Endothelial cell of umbilical vein (primary cell): ENCODE measurements around the gene IL6. TPM values are rescaled to one million over a fixed set of nuclear protein-coding genes. Genes with fewer than 3 reads are reported as not detected.

ENCODE experiments used
- BruUV-seq: library from RNA; stranded (reverse); fragments of 400-500 nt; replicated peaks from 2 replicates; lab custom pipeline; 2021; lab: Mats Ljungman, UMichigan
- CTCF ChIA-PET: fragments of 300-600, 350-600 bp; sonication (Branson Sonifier 250); formaldehyde crosslinking; loops from one replicate; lab custom pipeline; 2021; ENCODE audit warnings: antibody characterized with exemption, inconsistent platforms; lab: Charles Lee
- POLR2A ChIA-PET: fragments of 300-600, 350-600 bp; sonication (Branson Sonifier 250); formaldehyde crosslinking; loops from one replicate; lab custom pipeline; 2021; ENCODE audit warnings: antibody characterized with exemption, inconsistent platforms; lab: Charles Lee
- DNase-seq: peaks from one replicate; pipeline ENCODE4 v3.0.0-alpha.2; 2011; ENCODE audit warnings: low read depth, low spot score
- FAIRE-seq: peaks from 2 replicates; lab custom pipeline; 2011; peaks lifted over from hg19 to GRCh38; lab: Jason Lieb, UNC
- H2AFZ ChIP-seq: 2 replicates; pipeline ENCODE4 v1.6.0; 2012; ENCODE audit warnings: low read depth, low read length, control low read depth, inconsistent platforms
- H3K27ac ChIP-seq: 2 replicates; pipeline ENCODE4 v1.5.1; 2011; ENCODE audit warnings: low read depth, mild to moderate bottlenecking, control low read depth, low read length, moderate library complexity; ENCODE audit not compliant: insufficient read depth
- H3K27me3 ChIP-seq, 2 experiments: 2 replicates each; pipeline versions ENCODE4 v1.6.0 to v1.6.1; 2011; ENCODE audit warnings: low read length in 2 of 2, mixed read lengths in 1 of 2; ENCODE audit not compliant: control insufficient read depth in 2 of 2, insufficient read depth in 2 of 2
- H3K36me3 ChIP-seq, 2 experiments: 2 replicates in 1 of 2; 3 replicates in 1 of 2; pipeline ENCODE4 v1.5.1; 2011; ENCODE audit warnings: low read length in 2 of 2, mild to moderate bottlenecking in 1 of 2, moderate library complexity in 1 of 2; ENCODE audit not compliant: control insufficient read depth in 2 of 2, insufficient read depth in 2 of 2; ENCODE audit errors: extremely low read depth in 1 of 2
- H3K4me1 ChIP-seq: 3 replicates; pipeline ENCODE4 v1.5.1; 2011; ENCODE audit warnings: mild to moderate bottlenecking, low read length; ENCODE audit not compliant: control insufficient read depth, insufficient read depth; ENCODE audit errors: extremely low read depth
- H3K4me2 ChIP-seq: 2 replicates; pipeline ENCODE4 v1.6.1; 2011; ENCODE audit warnings: low read length, control low read depth, mixed read lengths; ENCODE audit not compliant: insufficient read depth
- H3K4me3 ChIP-seq, 3 experiments: fragments of 200-600 bp in 1 of 3; sonication (generic), shearing (Covaris generic) in 1 of 3; replicated peaks in 1 of 3; 2 replicates each; pipeline ENCODE4 v1.5.1; 2011 to 2016; ENCODE audit warnings: control low read depth in 3 of 3, low read length in 3 of 3, mild to moderate bottlenecking in 2 of 3, inconsistent platforms in 1 of 3, low read depth in 1 of 3, moderate library complexity in 1 of 3; ENCODE audit not compliant: insufficient read depth in 1 of 3
- H3K79me2 ChIP-seq: 2 replicates; pipeline ENCODE4 v1.6.0; 2012; ENCODE audit warnings: low read length, inconsistent platforms; ENCODE audit not compliant: control insufficient read depth, insufficient read depth
- H3K9ac ChIP-seq: replicated peaks from 2 replicates; pipeline ENCODE3; 2011; ENCODE audit warnings: low read length, control low read depth; ENCODE audit not compliant: insufficient read depth; ENCODE audit errors: extremely low read depth
- H3K9me1 ChIP-seq: replicated peaks from 3 replicates; pipeline ENCODE4 v1.6.0; 2011; ENCODE audit warnings: mild to moderate bottlenecking, low read length; ENCODE audit not compliant: control insufficient read depth, insufficient read depth; ENCODE audit errors: extremely low read depth
- H3K9me3 ChIP-seq: replicated peaks from 2 replicates; pipeline ENCODE4 v1.5.1; 2012; ENCODE audit warnings: low read length, inconsistent platforms; ENCODE audit not compliant: control insufficient read depth, insufficient read depth
- H4K20me1 ChIP-seq: replicated peaks from 2 replicates; pipeline ENCODE3; 2011; ENCODE audit warnings: mild to moderate bottlenecking, low read length; ENCODE audit not compliant: control insufficient read depth, insufficient read depth; ENCODE audit errors: extremely low read depth
- CTCF ChIP-seq, 2 donors: IDR thresholded peaks; 1 replicate in 1 of 2; 2 replicates in 1 of 2; pipeline ENCODE4 v1.5.1; 2011; ENCODE audit warnings: low read length in 2 of 2, mild to moderate bottlenecking in 2 of 2, moderate library complexity in 2 of 2, control low read depth in 1 of 2, inconsistent platforms in 1 of 2, low read depth in 1 of 2; ENCODE audit not compliant: insufficient read depth in 1 of 2; ENCODE audit errors: extremely low read depth in 1 of 2
- EZH2 ChIP-seq: IDR thresholded peaks from 2 replicates; pipeline ENCODE4 v1.6.1; 2012; ENCODE audit warnings: borderline replicate concordance, low read depth, mild to moderate bottlenecking, moderate library complexity, low read length, inconsistent platforms; ENCODE audit not compliant: severe bottlenecking
- FOS ChIP-seq: IDR thresholded peaks from 2 replicates; pipeline ENCODE4 v1.6.1; 2011; ENCODE audit warnings: mild to moderate bottlenecking, low read length, moderate library complexity, borderline replicate concordance; ENCODE audit not compliant: insufficient read depth
- GATA2 ChIP-seq: IDR thresholded peaks from 2 replicates; pipeline ENCODE4 v1.7.0; 2011; ENCODE audit warnings: low read depth, mild to moderate bottlenecking, moderate library complexity, mixed read lengths, low read length; ENCODE audit not compliant: insufficient read length, insufficient read depth
- JUN ChIP-seq: IDR thresholded peaks from 2 replicates; pipeline ENCODE4 v1.6.1; 2011; ENCODE audit warnings: borderline replicate concordance, low read depth; ENCODE audit not compliant: insufficient read length, insufficient read depth
- MYC ChIP-seq: IDR thresholded peaks from one replicate; pipeline ENCODE4 v1.6.1; 2011; ENCODE audit warnings: mild to moderate bottlenecking, low read depth, low read length
- POLR2A ChIP-seq: IDR thresholded peaks from 2 replicates; pipeline ENCODE4 v1.6.1; 2012; ENCODE audit warnings: low read depth, mild to moderate bottlenecking, control low read depth, low read length
- POLR2AphosphoS5 ChIP-seq: IDR thresholded peaks from 2 replicates; pipeline ENCODE4 v1.6.1; 2012; ENCODE audit warnings: low read depth, mild to moderate bottlenecking, control low read depth, low read length, moderate library complexity; ENCODE audit not compliant: insufficient read depth
- dilution Hi-C: fragments of 300-500 bp; cut with MboI; formaldehyde crosslinking; loops from one replicate; pipeline ENCODE4 v1.15.0; 2019; ENCODE audit warnings: low sequenced_read_pairs; ENCODE audit not compliant: extremely low pct_ligation_motif_present
- intact Hi-C: fragments of 100-400 bp; cut with micrococcal nuclease; formaldehyde crosslinking; loops from one replicate; pipeline ENCODE4 v1.10.0; 2022
- polyA plus RNA-seq, 4 experiments: library from polyadenylated mRNA; depleted of rRNA in 3 of 4; stranded (reverse) in 3 of 4; unstranded in 1 of 4; fragments of >200 nt; gene quantifications; 2 replicates each; pipeline versions ENCODE4 v1.2.1 to v1.2.3, GENCODE V29; 2011 to 2012; ENCODE audit warnings: missing spikeins in 1 of 4
- total RNA-seq: library from RNA; stranded (reverse); gene quantifications from 2 replicates; pipeline ENCODE4 v1.2.3, GENCODE V29; 2021
- TF ChIP-seq, protein P1 (sequence below): IDR thresholded peaks from 2 replicates; pipeline ENCODE4 v1.6.1; 2011; ENCODE audit not compliant: insufficient read depth, insufficient read length

The IL6 gene
- total and polyA plus RNA-seq, 2 donors (not counting 3 experiments of a cell fraction or from before 2014, with no cell fraction given): 11.0 to 16.5 TPM

DNA sequence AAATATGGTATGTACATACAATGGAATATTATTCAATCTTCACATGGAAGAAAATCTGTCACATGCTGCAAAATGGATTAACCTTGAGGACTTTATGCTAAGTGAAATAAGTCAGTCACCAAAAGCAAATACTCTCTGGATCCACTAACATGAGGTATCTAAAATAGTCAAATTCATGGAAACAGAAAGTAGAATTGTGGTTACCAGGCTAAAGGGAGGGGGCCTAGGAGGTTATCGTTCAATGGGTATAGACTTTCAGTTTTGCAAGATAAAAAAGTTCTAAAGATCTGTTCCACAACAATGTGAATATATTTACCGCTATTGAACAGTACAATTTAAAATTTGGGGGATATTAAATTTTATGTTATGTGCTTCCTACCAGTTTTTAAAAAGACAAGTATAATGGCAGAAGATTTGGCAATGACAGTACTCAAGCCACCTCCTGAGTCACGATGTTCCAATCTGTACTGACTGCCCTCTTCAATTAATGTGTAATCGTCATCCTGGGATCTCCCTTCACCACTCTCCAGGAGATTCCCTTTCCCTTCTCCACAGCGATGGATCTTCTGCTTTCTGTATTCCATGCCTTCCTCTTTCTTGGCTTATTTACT is 32.3 kb upstream of the IL6 start:
- Histone ChIP-seq H3K27ac (no peak overlapping the region), H3K4me3 (no peak overlapping the region), H3K79me2 (no peaks in the 10 kb centered on the region), H3K4me2 (no peak overlapping the region), H3K36me3 (no peaks in the 10 kb centered on the region), H3K9me3 (no peaks in the 10 kb centered on the region), H4K20me1 (no peaks in the 10 kb centered on the region), H3K9me1 (no peaks in the 10 kb centered on the region), H3K9ac (no peak overlapping the region), H2AFZ (no peak overlapping the region), H3K4me1 (peaks cover 15% of the 10 kb centered on the region), H3K27me3 (no peaks in the 10 kb centered on the region)
- intact Hi-C loops: loop anchor here (2.0 kb wide), 1 partner anchor 16 kb away; no protein-coding TSS in a partner anchor
- POLR2A ChIA-PET: no interaction called here
- FAIRE-seq: no peak
- no TSS peak for BruUV-seq
- no peak for TF ChIP-seq POLR2AphosphoS5
- no peak for TF ChIP-seq MYC
- no peak for TF ChIP-seq POLR2A
- TF ChIP-seq CTCF (IDR thresholded peaks at IDR 0.05; ENCODE audit: extremely low read depth in 1 of 2, insufficient read depth in 1 of 2, low read depth in 1 of 2, low read length in 2 of 2): no peak
- dilution Hi-C loops: no loop called here
- CTCF ChIA-PET: interaction anchor here (1.2 to 5.1 kb wide), 3 partner anchors 12 to 33 kb away, joined by 3 to 21 read pairs (median 6); partner anchors contain the start of gene IL6
- no peak for DNase-seq

DNA sequence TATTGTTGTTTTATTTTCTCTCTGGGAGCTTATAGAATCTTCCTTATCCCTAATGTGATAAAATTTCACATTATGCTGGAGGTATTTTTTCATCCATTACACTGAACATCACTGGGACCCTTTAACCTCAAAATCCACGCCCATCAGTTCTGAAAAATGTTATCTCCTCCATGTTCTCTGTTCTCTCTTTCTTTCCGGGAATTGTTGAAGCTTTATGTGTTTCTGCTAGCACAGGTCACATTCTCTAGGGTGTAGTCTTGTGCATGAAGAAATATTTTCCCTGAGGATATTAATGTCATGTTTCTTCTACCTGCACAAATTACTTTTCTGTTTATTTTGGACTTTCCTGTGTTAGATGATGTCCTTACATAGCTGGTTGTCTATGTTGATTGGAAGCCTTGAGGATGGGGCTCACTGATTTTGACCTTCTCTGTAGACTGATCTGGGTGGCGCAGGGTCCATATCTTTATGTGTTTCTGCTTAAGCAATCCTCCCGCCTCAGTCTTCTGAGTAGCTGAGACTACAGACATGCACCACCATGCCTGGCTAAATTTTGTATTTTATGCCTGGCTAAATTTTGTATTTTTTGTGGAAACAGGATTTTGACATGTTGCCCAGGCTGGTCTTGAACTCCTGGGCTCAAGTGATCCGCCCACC is 31.4 kb upstream of the IL6 start:
- H3K9ac ChIP-seq: no peak overlapping the region
- peak overlapping the region; percentile 5 for H2AFZ ChIP-seq
- H3K4me1 ChIP-seq: peaks cover 20% of the 10 kb centered on the region
- DNase-seq: no peak
- intact Hi-C loops (loop anchor here (2.0 kb wide), 1 partner anchor 17 kb away; no protein-coding TSS in a partner anchor), dilution Hi-C loops (no loop called here)
- H3K79me2 ChIP-seq: no peaks in the 10 kb centered on the region
- CTCF ChIA-PET: interaction anchor here (1.0 to 5.1 kb wide), 5 partner anchors 8 to 32 kb away, joined by 3 to 21 read pairs (median 4); partner anchors contain the start of gene IL6
- peak; percentile 47 for FAIRE-seq
- H4K20me1 ChIP-seq: no peaks in the 10 kb centered on the region
- no peaks in the 10 kb centered on the region for H3K27me3 ChIP-seq
- H3K27ac ChIP-seq: no peak overlapping the region
- POLR2A ChIA-PET: no interaction called here
- H3K4me2 ChIP-seq: no peak overlapping the region
- H3K9me3 ChIP-seq: no peaks in the 10 kb centered on the region
- BruUV-seq: no TSS peak
- H3K36me3 ChIP-seq: no peaks in the 10 kb centered on the region
- TF ChIP-seq GATA2: no peak
- no peak for TF ChIP-seq CTCF (IDR thresholded peaks at IDR 0.05; ENCODE audit: extremely low read depth in 1 of 2, insufficient read depth in 1 of 2, low read depth in 1 of 2, low read length in 2 of 2)
- TF ChIP-seq, protein P1, sequence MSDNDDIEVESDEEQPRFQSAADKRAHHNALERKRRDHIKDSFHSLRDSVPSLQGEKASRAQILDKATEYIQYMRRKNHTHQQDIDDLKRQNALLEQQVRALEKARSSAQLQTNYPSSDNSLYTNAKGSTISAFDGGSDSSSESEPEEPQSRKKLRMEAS: no peak
- no peak for TF ChIP-seq POLR2A
- TF ChIP-seq EZH2: no peak
- TF ChIP-seq FOS: no peak
- no peak for TF ChIP-seq POLR2AphosphoS5
- no peak for TF ChIP-seq JUN
- no peak for TF ChIP-seq MYC
- no peaks in the 10 kb centered on the region for H3K9me1 ChIP-seq
- no peak overlapping the region for H3K4me3 ChIP-seq
